ENCODE results near the gene SENP6. TPM values are rescaled to one million over a fixed set of nuclear protein-coding genes. Genes with fewer than 3 reads are reported as not detected.

SENP6 gene
- total RNA-seq, 1 experiment from 2014 or later = 116 TPM

DNA sequence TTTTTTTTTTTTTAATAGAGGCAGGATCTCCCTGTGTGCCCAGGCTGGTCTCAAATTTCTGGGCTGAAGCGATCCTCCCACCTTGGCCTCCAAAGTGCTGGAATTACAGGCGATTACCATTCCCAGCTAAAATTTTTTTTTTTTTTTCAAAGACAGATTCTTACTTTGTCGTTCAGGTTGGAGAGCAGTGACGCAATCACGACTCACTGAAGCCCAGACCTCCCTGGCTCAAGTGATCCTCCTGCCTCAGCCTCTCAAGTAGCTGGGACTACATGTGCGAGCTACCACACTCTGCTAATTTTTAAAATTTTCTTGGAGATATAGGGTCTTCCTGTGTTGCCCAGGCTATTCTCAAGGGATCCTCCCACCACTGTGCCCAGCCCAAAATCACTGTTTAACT lies 89.3 kb downstream of the SENP6 start:
- Histone ChIP-seq H2BK12ac (ENCODE audit: insufficient read length, low read depth, low read length) (no peak overlapping the region), H3K14ac (ENCODE audit: insufficient read depth, low read length) (no peak overlapping the region), H3K9me3 (ENCODE audit: control insufficient read depth, low read depth, low read length) (no peaks in the 10 kb centered on the region), H3K56ac (ENCODE audit: insufficient read length, low read depth, low read length) (no peak overlapping the region), H4K5ac (ENCODE audit: insufficient read length, low read depth, low read length) (no peak overlapping the region), H3K27me3 (ENCODE audit: insufficient read depth, low read length) (no peaks in the 10 kb centered on the region), H3K4me1 (ENCODE audit: insufficient read depth, low read length) (no peaks in the 10 kb centered on the region; the same call in 1 of the 2 replicates), H4K20me1 (ENCODE audit: control insufficient read depth, insufficient read depth, insufficient read length) (no peaks in the 10 kb centered on the region), H3K79me2 (ENCODE audit: insufficient read depth, low read length) (no peaks in the 10 kb centered on the region), H3K4ac (ENCODE audit: low read depth, low read length) (no peak overlapping the region), H2BK120ac (ENCODE audit: low read depth, low read length, poor library complexity, severe bottlenecking) (no peak overlapping the region), H3K23ac (ENCODE audit: insufficient read length, low read depth, low read length) (no peak overlapping the region), H2AFZ (ENCODE audit: low read length) (no peak overlapping the region), H3K27ac (ENCODE audit: insufficient read length, low read depth, low read length) (no peak overlapping the region), H3K9ac (ENCODE audit: extremely low read depth, insufficient read length, low read length) (no peak overlapping the region), H2AK5ac (ENCODE audit: insufficient read length, low read length) (no peak overlapping the region), H3K18ac (ENCODE audit: insufficient read length, low read depth, low read length) (no peak overlapping the region), H3T11ph (ENCODE audit: low read length) (no peak overlapping the region), H3K4me2 (ENCODE audit: insufficient read depth, insufficient read length, low read length) (no peak overlapping the region), H3K79me1 (ENCODE audit: insufficient read depth, low read depth, low read length, poor library complexity, severe bottlenecking) (no peaks in the 10 kb centered on the region), H2BK20ac (ENCODE audit: low read depth, low read length, poor library complexity, severe bottlenecking) (no peak overlapping the region), H4K91ac (ENCODE audit: insufficient read length, low read depth, low read length) (no peak overlapping the region), H4K8ac (replicated peaks; ENCODE audit: insufficient read length, low read depth, low read length) (no peak overlapping the region), H2BK15ac (ENCODE audit: low read depth, low read length) (no peak overlapping the region), H3K23me2 (ENCODE audit: insufficient read length, low read depth, low read length, poor library complexity, severe bottlenecking) (no peaks in the 10 kb centered on the region), H2BK5ac (ENCODE audit: insufficient read length, low read length) (no peak overlapping the region)
- TF ChIP-seq CTCF (conservative IDR thresholded peaks at IDR 0.05) = no peak
- peaks cover 14 to 62% (median 41%) of the 10 kb centered on the region in 3 experiments; a peak in 6 of 7 replicates for H3K36me3 Mint-ChIP-seq (ENCODE audit: insufficient read depth in 1 of 3, low read depth in 3 of 3)
- no peak for DNase-seq
- H3K4me1 Mint-ChIP-seq = peaks cover 20 to 23% of the 10 kb centered on the region in 2 experiments
- no peak overlapping the region for H3K4me3 Mint-ChIP-seq
- no peak overlapping the region for H3K27ac Mint-ChIP-seq
- WGBS (ENCODE audit: extremely low coverage, insufficient read length, low lambda C conversion rate) = no CpG with 5 or more reads among the region's 6 CpGs
- H3K9me3 Mint-ChIP-seq = no peaks in the 10 kb centered on the region
- H3K27me3 Mint-ChIP-seq (ENCODE audit: low read depth) = no peaks in the 10 kb centered on the region

Data from H9 (cell line).